HG02759 (cell line): Measurements from ENCODE around the gene ZNF398.

ENCODE experiments used
- ATAC-seq: cut with Tn5 transposase; IDR thresholded peaks from one replicate; pipeline ENCODE4 v1.9.1; 2021; ENCODE audit warnings: mild to moderate bottlenecking, moderate library complexity; ENCODE audit not compliant: unreplicated experiment

Gene ZNF398

DNA sequence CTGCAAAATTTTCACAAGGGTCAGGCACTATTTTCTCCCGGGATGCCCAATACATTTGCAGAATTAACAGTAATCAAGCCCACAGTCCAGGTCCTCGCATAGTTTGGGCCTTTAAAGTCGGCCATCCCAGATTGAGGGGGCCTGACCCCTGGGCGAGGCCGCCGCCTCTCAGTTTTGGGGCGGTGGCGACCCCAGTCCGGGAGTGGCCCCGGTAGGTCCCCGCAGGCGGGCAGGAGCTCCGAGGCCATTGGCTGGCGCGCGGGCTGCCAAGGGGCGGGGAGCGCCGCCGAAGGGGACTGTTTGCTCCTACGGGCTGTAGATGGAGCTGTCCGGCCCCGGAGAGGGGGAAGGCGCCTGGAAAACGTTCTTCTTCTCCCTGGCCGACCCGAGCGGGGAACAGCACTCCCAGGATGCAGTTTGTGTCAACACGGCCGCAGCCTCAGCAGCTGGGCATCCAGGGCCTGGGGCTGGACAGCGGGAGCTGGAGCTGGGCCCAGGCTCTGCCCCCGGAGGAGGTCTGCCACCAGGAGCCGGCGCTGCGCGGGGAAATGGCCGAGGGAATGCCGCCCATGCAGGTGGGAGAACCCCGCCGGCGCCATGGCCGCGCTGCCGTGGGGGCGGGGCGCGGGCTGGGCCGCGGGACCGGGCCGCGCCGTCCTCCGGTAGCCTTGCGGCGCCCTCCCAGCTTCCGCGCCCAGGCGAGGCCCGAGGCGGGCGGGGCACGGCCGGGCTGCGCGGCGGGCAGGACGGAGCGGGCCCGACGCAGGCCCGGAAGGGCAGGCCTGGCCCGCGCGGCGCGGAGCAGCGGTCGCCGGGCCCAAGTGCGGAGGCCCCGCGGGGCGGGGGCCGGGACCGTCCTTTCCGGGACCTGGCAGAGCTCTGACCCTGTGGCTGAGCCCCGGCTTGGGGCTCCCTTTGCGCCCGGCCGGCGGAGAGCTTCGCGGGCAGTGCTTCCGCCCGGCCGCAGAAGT lies 48.2 kb downstream of the ZNF398 start, which contains the start of gene ZNF282:
Gene ZNF282 (plus strand): TSS at position 367 of the 971 bp plus-strand sequence. CDS start 44 bp downstream, at position 411.
- ATAC-seq = peak; percentile 93

DNA sequence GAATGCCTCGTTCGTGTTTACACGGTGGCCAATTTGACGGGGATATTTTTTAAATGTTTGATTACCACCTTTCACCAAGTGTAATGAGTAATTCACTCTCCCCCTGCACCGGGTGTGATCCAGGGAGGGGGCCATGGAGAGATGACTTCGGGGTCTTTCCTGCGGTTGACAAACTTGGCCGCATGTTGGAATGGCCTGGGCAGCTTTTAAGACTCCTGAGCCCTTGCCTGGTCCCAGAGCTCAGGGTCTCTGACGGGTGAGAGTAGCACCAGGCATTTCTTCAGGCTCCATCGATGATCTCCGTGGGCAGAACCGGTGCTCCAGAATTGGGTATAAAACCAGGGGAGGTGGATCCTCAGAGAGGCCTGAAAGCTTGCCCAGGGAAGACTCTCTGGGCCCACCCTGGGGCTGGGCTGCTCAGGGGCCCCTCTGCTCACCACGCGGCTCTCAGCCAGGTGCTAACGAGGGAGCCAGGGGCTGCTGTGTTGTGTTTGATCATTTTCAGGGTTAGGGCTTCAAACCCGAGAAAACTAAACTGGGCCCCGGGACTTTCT lies 49.0 kb downstream of the ZNF398 start:
- peak; percentile 3 for ATAC-seq

DNA sequence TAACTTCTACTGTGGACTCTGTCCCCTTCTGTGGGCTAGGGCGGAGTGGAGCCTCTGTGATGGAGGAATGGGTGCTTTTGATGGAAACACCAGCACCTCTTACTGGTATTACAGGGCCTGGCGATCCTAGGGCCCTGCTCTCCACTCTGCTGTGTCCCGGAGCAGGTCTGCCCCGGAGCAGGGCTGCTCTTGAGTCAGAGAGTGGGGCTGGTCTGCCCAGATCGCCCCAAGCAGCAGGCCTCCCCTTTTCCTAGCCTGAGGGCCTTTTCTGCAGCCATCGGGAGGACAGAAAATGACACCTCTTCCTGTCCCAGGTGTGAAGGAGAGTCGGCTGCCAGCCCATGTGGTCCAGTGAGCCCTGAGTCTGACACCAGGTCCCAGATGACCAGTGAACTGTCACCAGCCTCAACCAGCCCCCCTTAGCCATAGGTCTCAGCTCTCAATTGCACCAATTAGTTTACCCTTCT lies 49.5 kb downstream of the ZNF398 start:
- ATAC-seq = no peak

DNA sequence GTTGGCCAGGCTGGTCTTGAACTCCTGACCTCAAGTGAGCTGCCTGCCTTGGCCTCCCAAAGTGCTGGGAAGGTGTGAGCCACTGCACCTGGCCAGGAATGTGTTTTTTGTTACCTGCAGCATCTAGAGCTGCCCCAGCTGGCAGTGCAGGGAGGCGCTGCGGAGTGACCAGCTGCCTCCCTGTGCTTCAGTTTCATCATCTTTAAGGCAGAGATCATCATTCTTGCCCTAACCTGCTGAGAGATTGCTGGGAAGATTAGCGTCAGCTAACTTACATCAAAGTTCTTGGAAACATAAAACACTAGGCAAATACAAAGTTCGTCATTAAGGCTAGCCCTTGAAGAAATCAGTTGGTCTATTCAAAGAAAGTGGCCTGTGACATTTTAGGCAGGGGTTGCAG lies 50.4 kb downstream of the ZNF398 start:
- no peak for ATAC-seq

DNA sequence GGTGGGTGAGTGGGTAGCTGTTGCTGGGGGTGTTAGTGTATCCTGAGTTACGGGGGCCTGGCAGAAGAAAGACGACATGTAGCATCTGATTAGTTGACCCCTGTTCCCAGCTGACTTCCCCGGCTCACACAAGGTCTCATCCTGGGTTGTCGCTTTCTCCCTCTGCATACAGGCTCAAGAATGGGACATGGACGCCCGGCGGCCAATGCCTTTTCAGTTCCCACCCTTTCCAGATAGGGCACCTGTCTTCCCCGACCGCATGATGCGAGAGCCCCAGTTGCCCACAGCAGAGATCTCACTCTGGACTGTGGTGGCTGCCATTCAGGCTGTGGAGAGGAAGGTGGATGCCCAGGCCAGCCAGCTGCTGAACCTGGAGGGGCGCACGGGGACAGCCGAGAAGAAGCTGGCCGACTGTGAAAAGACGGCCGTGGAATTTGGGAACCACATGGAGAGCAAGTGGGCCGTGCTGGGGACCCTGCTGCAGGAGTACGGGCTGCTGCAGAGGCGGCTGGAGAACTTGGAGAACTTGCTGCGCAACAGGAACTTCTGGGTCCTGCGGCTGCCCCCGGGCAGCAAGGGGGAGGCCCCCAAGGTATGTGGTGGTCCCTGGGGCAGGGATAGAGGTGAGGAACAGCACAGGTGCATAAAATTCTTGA lies 51.0 kb downstream of the ZNF398 start:
- no peak for ATAC-seq

DNA sequence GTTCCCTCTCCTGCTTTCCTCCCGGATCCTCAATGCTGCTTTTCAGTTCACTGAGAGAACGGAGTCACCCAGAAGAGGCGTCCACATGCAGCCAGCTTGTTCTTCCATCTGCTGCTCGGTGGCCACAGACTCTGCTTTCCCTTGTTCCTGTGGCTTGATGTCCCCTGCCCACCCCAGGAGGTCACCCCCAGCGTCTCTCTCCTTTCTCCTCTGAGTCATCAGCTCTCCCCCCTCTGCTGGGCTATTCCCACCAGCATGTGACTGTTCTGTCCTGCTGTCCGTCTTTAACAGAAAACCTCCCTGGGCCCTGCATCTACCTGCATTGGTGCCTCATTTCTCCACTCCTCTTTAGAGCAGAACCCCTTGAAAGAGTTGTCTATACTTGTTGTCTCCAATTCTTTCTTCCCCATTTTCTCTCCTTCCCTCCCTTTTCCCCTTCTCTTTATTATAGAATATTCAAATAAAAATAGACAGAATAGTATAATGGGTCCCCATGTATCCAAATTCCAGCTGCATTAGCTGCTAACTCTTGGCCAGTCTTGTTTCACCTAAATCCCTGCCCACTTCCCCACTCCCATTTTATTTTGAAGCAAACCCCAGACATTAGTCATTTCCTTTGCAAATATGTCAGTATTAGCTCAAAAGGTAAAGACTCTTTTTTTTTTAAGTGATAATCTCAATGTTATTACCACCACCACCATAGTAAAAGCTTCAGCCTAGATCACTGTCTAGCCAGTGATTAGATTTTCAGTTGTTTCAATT lies 52.2 kb downstream of the ZNF398 start:
- no peak for ATAC-seq

DNA sequence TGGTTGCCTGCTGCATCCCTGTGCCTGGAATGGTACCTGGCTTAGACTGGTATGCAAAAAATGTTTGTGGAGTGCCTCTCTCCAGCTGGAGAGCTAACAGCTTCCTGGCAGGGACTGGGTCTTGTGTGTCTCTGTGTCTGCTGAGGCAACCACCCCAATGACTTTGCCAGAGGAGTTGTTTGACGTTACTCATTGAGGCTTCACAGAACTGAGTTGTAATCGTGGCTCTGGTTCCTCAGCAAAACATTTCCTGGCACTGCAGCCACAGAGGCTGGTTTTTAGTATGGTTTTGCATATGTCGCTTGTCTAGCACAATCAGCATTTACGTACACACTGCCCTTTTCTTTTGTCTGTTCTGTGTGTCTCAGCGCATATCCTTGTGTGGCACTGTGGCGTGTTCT lies 55.6 kb downstream of the ZNF398 start:
- ATAC-seq = no peak

DNA sequence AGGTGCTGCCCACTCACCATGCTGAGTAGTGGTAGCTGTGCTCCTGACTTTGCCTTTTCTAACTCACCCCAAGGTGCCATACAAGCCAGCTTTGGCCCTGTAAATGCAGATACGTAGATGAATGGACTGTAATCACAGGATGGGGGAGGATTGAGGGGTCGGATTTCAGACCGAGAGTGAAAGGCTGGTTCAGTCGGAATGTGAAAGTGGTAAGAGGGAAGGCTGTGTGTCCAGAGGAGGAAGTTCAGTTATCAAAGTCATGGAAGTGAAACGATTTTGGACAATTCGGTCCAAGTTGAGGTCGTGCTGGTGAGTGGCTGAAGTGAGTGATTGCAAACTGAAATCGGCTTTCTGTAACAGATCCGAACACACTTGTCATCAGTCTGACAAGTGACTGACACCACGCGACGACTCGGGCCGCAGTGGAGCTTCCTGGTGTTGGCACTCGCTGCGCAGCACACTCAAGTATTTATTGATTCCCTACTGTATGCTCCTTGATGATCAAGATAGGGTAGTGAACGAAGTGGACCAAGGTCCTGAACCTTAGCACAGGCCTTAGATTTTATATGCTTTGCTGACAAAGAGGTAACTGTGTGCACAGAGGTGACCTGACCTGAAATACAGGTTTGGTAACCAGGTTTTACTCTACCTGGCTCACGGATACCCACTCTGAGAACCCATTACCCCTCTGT lies 58.6 kb downstream of the ZNF398 start:
- ATAC-seq = no peak

DNA sequence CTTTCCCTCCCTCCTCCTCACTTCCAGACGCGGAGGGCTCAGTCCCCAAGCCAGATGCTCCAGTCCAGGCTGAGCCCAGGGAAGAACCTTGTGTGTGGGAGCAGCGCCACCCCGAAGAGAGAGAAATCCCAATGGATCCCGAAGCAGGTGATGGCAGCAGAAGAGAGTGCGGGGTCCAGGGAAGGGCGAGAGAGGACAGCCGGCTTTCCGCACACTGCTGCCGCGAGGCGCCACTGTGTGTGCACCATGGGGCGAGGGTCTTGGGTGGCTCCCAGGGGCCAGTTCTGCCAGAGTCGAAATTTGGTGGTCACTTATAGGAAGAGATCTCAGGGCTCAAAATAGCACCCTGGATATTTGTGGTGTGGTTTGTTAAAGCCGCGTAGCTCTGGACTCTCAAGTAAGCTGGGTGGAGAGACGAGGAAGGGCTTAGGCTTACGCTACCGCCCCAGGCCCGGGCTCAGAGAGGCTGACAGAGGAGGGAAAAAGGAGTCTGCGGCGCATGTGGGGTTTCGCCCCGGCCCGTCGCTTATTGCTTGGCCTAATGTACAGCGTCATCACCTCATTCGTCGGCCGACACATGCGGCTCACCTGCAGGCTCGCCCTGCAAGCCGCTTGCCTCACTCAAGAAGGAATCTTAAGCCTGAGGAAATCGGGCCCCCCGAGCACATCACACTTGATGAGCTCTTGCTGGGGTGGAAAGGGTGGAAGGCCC lies 60.2 kb downstream of the ZNF398 start:
- ATAC-seq = no peak

DNA sequence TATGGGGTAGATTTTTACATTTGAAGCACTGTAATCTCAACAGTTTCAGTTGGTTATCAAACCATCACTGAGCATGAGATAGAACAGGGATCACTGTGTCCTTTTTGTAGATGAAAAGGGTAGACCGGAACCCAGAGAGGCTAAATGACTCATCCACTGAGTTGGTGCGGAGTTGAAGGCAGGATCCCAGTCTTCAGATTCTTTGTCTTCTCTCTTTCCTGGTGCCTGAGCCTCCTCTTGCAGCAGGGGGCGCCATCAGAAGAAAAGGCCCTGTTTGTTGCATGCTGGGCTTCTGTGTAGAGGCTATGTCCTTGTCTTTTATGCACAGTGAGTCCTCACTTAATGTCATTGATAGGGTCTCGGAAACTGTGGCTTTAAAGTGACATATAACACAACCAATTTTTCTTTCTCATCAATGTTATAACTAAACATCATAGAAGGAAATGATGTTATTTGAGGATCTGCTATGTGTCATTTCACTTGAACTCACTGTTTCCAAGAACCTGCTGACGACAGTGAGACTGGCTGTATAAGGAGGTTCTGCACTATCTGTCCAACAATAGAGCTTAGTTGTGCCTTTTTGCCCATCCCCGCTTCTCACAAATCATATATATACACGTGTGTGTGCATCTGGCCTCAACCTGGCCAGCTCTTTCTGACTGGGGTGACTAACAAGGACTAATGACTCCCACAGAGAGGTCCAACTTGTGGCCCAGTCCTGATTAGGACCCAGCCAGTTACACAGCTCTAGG lies 62.4 kb downstream of the ZNF398 start:
- peak; percentile 43 for ATAC-seq

DNA sequence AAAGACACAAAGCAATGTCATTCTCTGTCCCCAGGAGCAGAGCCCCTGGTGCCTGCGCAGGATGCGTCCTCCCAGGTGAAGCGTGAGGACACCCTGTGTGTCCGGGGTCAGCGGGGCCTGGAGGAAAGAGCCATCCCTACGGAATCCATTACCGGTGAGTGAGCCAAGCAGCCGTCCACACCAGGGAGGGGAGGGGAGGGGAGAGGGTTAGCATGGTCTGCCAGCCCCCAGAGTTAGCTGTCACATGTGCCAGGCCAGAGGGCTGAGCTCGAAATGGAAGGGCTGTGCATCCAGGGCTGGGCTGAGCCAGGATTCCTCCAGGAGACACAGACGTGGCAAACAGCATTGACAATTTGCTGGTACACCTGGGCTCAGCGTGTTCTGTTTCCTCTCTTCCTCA lies 63.3 kb downstream of the ZNF398 start:
- ATAC-seq = no peak

DNA sequence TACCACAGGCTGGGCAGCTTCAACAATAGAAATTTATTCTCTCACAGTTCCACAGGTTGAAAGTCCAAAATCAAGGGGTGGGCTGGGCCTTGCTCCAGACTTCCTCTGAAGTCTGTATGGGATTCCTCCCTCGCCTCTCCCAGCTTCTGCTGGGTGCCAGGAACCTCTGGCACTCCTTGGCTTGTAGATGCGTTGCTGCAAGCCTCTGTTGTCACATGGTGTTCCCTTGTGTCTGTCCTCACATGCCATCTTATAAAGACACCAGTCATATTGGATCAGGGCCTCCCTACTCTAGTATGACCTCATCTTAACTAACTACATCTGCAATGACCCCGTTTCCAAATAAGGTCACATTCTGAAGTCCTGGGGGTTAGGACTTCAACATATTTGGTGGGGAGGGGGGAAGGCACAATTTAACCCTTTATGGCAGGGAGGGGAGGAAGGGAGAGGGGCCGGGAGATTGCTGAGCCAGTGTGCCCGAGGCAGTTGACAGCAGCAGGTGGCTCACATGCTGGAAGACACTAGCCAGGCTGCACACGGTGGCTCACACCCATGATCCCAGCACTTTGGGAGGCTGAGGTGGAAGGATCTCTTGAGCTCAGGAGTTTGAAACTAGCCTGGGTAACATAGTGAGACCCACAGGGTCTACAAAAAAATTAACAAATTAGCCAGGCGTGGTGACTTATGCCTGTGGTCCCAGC lies 66.9 kb downstream of the ZNF398 start:
- no peak for ATAC-seq

DNA sequence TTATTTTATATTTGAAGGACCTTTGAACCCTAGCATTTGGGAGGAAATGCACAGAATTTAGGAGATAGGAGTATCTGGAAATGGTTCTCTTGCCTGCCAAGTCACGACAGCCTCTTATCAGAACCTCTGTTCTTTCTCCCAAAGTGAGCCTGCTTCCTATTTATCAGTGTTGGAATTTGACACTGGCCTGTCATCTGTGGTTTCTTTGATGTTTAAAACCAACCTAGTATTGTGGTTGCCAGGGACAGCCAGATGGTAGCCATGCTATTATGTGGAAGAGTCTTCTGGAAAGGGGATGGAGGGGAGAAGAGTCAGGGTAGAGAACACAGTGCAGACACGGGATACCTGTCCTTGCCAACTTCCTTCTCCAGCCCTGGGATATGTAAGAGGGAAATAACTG lies 69.1 kb downstream of the ZNF398 start:
- no peak for ATAC-seq

DNA sequence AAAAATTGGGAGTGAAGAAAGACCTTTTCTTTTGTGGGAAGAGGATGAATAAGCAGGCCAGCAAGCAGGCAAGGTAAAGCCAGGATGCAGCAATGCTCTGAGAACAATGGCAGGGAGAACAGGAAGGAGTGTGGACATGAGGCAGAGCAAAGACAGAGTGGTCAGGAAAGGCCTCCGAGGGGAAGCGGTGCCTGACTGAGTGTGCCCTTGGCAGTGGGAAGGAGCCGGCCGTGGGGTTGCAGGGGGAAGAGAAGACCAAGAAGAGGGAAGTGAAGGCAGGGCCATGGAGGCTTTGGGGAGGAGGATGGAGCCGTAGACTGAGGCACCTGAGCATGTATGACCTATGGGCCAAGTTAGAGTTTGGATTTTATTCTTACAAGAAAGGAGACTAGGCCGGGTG lies 70.3 kb downstream of the ZNF398 start:
- ATAC-seq = no peak

DNA sequence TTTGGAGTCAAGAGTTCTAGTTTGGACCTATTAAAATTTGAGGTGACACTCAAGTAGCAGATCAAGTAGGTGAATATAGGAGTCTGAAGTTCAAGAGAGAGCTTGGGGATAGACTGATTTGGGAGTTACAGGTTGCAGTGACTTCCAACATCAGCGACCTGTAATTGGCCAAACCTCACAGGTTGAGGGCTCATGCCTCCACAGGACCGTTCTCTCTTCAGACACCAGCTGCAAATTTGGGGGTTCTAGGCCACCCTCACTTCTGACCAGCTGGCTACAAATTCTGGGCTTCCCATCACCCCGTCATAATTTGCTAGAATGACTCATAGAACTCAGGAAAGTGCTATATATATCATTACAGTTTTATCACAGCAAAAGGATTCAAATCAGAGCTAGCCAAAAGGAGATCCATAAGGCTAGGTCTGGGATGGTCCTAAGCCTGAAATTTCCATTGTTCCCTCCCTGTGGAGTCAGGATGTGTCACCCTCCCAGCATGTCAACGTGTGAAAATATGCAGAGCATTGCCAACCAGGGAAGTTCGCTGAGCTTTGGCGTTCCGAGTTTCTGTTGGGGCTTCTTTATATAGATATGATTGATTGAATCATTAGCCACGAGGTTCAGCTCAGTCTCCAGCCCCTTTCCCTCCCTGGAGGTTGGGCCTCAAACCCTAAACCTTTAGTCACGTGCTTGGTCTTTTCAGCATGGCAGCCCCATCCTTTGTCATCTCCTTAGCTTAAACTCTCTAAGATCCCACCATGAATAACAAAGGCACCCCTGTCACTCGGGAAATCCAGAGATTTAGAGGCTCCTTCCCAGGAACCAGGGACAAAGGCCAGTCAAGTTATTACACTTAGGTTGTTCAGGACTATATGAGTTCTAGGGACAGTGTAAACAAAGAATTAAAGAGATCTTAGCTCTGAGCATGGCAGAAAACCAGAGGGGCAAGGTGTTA lies 71.5 kb downstream of the ZNF398 start:
- no peak for ATAC-seq

DNA sequence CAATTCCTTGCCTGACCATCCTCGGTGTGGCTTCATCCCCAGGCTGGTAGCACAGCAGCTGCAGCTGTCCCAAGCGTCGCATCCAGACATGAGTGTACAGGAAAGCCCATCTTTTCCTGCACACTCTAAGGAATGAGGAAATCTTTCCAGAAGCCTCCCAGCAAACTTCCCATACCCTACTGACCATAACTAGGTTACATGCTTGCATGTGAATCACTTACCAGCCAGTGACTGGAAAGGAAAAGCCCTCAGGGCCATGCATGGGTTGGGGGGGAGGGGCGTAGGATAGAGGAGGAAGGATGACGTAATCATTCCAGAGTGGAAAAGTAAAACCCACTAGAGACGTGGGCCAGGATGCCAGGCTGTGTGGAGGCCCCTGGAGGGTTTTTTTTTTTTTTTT lies 73.3 kb downstream of the ZNF398 start:
- ATAC-seq = no peak

DNA sequence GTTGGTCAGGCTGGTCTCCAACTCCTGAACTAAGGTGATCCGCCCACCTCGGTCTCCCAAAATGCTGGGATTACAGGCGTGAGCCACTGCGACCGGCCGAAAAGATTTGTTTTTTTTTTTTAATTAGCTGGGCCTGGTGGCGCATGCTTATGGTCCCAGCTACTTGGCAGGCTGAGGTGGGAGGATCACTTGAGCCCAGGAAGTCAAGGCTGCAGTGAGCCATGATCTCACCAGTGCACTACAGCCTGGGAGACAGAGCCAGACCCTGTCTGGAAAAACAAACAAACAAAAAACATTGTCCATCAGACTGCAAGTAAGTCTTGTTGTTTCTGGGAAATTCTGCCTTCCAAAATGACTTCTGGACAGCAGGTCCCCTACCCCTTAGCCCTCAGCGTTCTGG lies 75.9 kb downstream of the ZNF398 start:
- ATAC-seq = no peak
